DMS114 treated with DMSO at 0.1 percent for 48 hours (cell line): Measurements from ENCODE around the gene BDKRB2.

Experiments
- DNase-seq: peaks from one replicate; lab custom pipeline; 2025; ENCODE audit not compliant: unreplicated experiment; lab: John Stamatoyannopoulos, UW

BDKRB2 gene

GRCh38 chr14:96197969-96198368, 6.7 kb upstream of the BDKRB2 start:
- DNase-seq: no peak

- DNase-seq: no peak
Measured at GRCh38 chr14:96198430-96199130, 6.1 kb upstream of the BDKRB2 start.

- DNase-seq: no peak
Measured at GRCh38 chr14:96201157-96201556, 3.5 kb upstream of the BDKRB2 start.

GRCh38 chr14:96201965-96202364, 2.7 kb upstream of the BDKRB2 start:
- no peak for DNase-seq

GRCh38 chr14:96202441-96203094, 2.1 kb upstream of the BDKRB2 start:
- DNase-seq: no peak

GRCh38 chr14:96203116-96203515, 1.5 kb upstream of the BDKRB2 start:
- DNase-seq: no peak

GRCh38 chr14:96203635-96204034, 1.0 kb upstream of the BDKRB2 start:
- no peak for DNase-seq

GRCh38 chr14:96205059-96205977, 679 bp downstream of the BDKRB2 start:
- DNase-seq: no peak

GRCh38 chr14:96205978-96206360, 1.3 kb downstream of the BDKRB2 start:
- DNase-seq: no peak

- DNase-seq: no peak
Measured at GRCh38 chr14:96206461-96206860, 1.8 kb downstream of the BDKRB2 start.

GRCh38 chr14:96207686-96208085, 3.0 kb downstream of the BDKRB2 start:
- DNase-seq: no peak

- no peak for DNase-seq
Measured at GRCh38 chr14:96208739-96209138, 4.1 kb downstream of the BDKRB2 start.

- DNase-seq: no peak
Measured at GRCh38 chr14:96212140-96212539, 7.5 kb downstream of the BDKRB2 start.

GRCh38 chr14:96212896-96213295, 8.3 kb downstream of the BDKRB2 start:
- DNase-seq: no peak

GRCh38 chr14:96213871-96214465, 9.3 kb downstream of the BDKRB2 start:
- DNase-seq: no peak

- no peak for DNase-seq
Measured at GRCh38 chr14:96214793-96215192, 10.2 kb downstream of the BDKRB2 start.

- no peak for DNase-seq
Measured at GRCh38 chr14:96215452-96216244, 11.0 kb downstream of the BDKRB2 start.

GRCh38 chr14:96216627-96217026, 12.0 kb downstream of the BDKRB2 start:
- no peak for DNase-seq

GRCh38 chr14:96217376-96217913, 12.8 kb downstream of the BDKRB2 start:
- no peak for DNase-seq

GRCh38 chr14:96221109-96221650, 16.5 kb downstream of the BDKRB2 start:
- DNase-seq: no peak
